RWPE2 (cell line): ENCODE data around the gene KCNV2.

Source experiments
- ATAC-seq: fragments of 200-7000 bp; cut with Tn5 transposase; 3 replicates; pipeline ENCODE4 v1.9.1; 2021; ENCODE audit warnings: low read depth
- DNase-seq: peaks from one replicate; pipeline ENCODE4 v3.0.0-alpha.2; 2020; ENCODE audit warnings: low spot score
- H3K27ac ChIP-seq: fragments of 450-650 bp; 2 replicates; pipeline ENCODE4 v1.5.1; 2017; ENCODE audit warnings: mild to moderate bottlenecking; ENCODE audit not compliant: poor library complexity, severe bottlenecking
- H3K27me3 ChIP-seq: fragments of 250-450 bp; sonication (Bioruptor Pico); 2 replicates; pipeline ENCODE4 v1.5.1; 2021; ENCODE audit warnings: mild to moderate bottlenecking, moderate library complexity; ENCODE audit not compliant: insufficient read depth, poor library complexity, severe bottlenecking
- H3K36me3 ChIP-seq: fragments of 250-450 bp; sonication (Bioruptor Pico); 2 replicates; pipeline ENCODE4 v1.5.1; 2020; ENCODE audit warnings: low read depth, mild to moderate bottlenecking, moderate library complexity
- H3K4me1 ChIP-seq: fragments of 250-450 bp; sonication (Bioruptor Pico); 2 replicates; pipeline ENCODE4 v1.5.1; 2021; ENCODE audit warnings: mild to moderate bottlenecking, moderate library complexity; ENCODE audit not compliant: insufficient read depth, poor library complexity, severe bottlenecking
- H3K4me3 ChIP-seq: fragments of 250-450 bp; sonication (Bioruptor Pico); 2 replicates; pipeline ENCODE4 v1.5.1; 2021; ENCODE audit warnings: mild to moderate bottlenecking, moderate library complexity; ENCODE audit not compliant: severe bottlenecking
- H3K9me3 ChIP-seq: fragments of 250-450 bp; sonication (Bioruptor Pico); 2 replicates; pipeline ENCODE4 v1.5.1; 2021; ENCODE audit warnings: mild to moderate bottlenecking, moderate library complexity; ENCODE audit not compliant: severe bottlenecking
- TF ChIP-seq, protein P1 (sequence below): fragments of 450-650 bp; IDR thresholded peaks from one replicate; pipeline ENCODE4 v1.5.1; 2017; ENCODE audit warnings: mild to moderate bottlenecking, moderate library complexity; ENCODE audit not compliant: poor library complexity, severe bottlenecking

KCNV2 gene

DNA sequence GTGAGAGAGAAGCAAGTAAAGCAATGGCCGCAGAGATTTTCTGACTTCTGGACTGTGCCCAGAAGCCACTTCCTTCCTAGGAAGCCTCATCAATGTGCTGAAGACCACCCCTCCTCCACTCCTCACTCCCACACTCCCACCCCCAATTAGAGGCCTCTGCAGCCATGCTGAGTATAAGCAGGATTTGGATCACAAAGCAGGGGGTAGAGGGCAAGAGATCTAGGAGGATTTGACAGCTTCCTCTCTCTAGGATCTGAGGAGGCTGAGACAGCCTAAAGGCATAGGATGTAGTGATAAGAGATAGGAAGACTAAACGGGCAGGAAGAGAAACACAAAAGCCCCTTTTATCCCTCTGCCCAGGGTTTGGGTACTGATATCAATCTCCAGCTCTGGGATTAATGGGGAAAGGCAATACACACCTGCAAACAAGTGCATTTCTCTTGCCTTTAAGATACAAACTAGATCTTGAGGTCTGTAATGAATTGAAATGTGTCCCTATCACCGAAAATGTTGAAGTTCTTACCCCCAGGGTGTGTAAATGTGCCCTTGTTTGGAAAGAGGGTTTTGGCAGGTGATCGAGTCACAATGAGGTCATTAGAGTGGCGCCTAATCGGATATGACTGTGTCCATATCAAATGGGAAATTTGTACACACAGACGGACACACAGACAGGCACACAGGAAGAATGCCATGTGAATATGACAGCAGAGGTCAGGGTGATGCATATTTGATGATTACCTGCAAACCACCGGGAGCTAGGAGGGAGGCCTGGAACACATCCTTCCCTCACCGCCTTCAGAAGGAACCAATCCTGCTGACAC, 28.5 kb downstream of the KCNV2 start:
- ATAC-seq: no peak
- TF ChIP-seq, protein P1, sequence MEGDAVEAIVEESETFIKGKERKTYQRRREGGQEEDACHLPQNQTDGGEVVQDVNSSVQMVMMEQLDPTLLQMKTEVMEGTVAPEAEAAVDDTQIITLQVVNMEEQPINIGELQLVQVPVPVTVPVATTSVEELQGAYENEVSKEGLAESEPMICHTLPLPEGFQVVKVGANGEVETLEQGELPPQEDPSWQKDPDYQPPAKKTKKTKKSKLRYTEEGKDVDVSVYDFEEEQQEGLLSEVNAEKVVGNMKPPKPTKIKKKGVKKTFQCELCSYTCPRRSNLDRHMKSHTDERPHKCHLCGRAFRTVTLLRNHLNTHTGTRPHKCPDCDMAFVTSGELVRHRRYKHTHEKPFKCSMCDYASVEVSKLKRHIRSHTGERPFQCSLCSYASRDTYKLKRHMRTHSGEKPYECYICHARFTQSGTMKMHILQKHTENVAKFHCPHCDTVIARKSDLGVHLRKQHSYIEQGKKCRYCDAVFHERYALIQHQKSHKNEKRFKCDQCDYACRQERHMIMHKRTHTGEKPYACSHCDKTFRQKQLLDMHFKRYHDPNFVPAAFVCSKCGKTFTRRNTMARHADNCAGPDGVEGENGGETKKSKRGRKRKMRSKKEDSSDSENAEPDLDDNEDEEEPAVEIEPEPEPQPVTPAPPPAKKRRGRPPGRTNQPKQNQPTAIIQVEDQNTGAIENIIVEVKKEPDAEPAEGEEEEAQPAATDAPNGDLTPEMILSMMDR: no peak
- Histone ChIP-seq H3K27me3 (no peaks in the 10 kb centered on the region), H3K4me3 (no peak overlapping the region), H3K4me1 (no peaks in the 10 kb centered on the region), H3K36me3 (no peaks in the 10 kb centered on the region; the same call in 1 of the 2 replicates), H3K9me3 (no peaks in the 10 kb centered on the region), H3K27ac (no peak overlapping the region)
- DNase-seq: no peak

DNA sequence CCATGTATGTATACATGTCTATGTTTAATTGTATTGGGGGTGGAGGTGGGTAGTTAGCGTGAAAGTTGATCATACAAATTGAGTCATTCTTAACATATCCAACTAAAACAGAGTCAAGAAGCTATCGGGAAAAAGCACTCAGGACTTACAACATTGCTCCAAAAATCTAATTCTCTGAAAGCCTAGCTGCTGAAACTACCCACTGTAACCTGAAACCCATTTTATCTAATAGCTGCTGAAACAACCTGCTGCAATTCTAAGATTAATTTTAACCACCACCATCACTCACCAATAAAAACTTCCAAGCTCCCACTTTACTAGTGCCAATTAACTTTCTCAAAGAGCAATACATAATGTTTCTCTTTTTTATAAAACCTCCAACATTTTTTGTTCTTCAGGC, 32.2 kb downstream of the KCNV2 start:
- no peak overlapping the region for H3K4me3 ChIP-seq
- H3K27me3 ChIP-seq: no peaks in the 10 kb centered on the region
- no peaks in the 10 kb centered on the region for H3K4me1 ChIP-seq
- no peaks in the 10 kb centered on the region; the same call in 1 of the 2 replicates for H3K36me3 ChIP-seq
- ATAC-seq (no peak), DNase-seq (no peak)
- TF ChIP-seq, protein P1: no peak
- H3K27ac ChIP-seq: no peak overlapping the region
- no peaks in the 10 kb centered on the region for H3K9me3 ChIP-seq

DNA sequence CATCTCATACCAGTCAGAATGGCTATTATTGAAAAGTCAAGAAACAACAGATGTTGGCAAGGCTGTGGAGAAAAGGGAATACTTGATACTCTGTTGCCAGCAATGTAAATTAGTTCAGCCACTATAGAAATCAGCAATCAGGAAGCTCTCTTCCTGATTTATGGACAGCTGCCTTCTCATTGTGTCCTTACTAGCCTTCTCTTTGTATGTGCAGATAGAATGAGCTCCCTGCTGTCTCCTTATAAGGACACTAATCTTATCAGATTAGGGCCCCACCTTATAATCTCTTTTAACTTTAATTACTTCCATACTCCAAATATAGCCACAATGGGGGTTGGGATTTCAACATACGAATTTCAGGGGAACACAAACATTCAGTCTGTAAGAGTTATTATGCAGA, 38.0 kb downstream of the KCNV2 start:
- DNase-seq (no peak), ATAC-seq (no peak)
- peaks cover 7% of the 10 kb centered on the region; the same call in 1 of the 2 replicates for H3K36me3 ChIP-seq

DNA sequence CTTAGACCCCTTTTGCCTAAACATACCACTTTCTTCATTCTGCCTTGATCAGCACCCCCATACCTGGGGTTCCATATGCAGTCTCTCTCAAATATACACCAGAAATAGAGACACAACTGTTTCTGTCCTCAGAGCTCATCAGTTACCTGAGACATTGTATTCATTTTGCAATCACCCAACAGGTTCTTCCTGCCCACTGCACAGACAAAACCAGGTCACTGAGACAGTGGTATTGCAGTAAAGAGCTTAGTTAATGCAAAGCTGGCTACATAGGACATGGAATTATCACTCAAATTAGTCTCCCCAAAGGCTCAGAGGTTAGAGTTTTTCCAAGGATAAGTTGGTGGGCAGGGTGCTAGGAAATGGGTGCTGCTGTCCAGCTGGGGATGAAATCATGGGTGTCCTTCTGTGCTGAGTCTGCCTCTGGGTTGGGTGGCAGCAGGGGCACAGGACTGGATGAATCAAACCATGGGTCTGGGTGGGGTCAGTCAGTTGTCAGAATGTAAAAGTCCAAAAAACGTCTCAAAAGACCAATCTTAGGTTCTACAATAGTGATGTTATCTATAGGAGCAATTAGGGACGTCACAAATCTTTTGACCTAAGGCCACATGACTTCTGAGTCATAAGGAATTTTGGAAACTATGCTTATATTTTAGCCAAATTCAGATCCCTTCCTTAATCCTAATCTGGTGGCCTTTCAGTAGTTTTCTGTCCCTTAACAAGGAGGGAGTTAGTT, 41.0 kb downstream of the KCNV2 start:
- Histone ChIP-seq H3K27me3 (no peaks in the 10 kb centered on the region), H3K9me3 (no peaks in the 10 kb centered on the region), H3K36me3 (peaks cover 7% of the 10 kb centered on the region; the same call in 1 of the 2 replicates), H3K4me1 (no peaks in the 10 kb centered on the region), H3K27ac (no peak overlapping the region), H3K4me3 (no peak overlapping the region)
- no peak for DNase-seq
- TF ChIP-seq, protein P1: no peak
- no peak for ATAC-seq

More for the DNA sequence above, 38.0 kb downstream of the KCNV2 start:
- TF ChIP-seq, protein P1: no peak
- no peaks in the 10 kb centered on the region for H3K4me1 ChIP-seq
- no peaks in the 10 kb centered on the region for H3K9me3 ChIP-seq
- H3K4me3 ChIP-seq: no peak overlapping the region
- H3K27me3 ChIP-seq: no peaks in the 10 kb centered on the region
- no peak overlapping the region for H3K27ac ChIP-seq
